ENCODE results near the gene HIBADH. TPM values are rescaled to one million over a fixed set of nuclear protein-coding genes. Genes with fewer than 3 reads are reported as not detected.

The HIBADH gene
- 84.3 and 90.0 TPM in 2 replicates for total RNA-seq

DNA sequence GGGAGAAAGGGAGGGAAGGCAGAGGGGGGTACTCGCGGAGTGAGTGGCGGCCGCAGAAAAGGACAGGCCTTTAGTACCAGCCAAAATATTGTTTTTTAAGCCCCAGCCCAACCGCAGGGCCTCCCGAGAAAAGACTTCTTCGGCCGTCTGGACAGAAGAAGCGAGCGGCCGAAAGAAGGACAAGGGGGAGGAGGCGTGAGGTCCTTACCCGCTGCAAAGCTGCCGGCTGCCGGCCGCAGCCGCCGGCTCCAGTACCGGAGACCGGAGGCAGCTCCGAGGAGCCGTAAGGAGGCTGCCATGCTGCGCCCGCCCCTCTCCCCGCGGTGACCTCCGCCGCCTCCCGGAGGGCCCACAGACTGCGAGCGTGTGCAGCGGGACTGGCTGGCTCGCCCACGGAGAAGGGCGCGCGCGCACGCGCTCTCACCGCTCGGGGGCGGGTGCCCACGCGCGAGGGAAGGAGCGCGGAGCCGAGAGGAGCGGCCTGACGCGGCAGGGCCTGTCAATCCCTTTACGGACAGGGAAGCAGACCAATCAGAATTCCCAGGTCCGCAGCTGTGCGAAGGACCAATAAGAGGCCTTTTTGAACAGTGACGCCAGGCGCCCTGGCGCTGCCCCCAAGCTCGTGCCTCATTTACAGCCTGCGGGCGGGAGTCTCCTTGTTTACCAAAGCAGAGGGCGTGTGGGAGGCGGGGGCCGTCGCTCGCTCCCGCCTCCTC, at the start of gene HIBADH:
Gene HIBADH (minus strand): TSS at position 394 of the 716 bp plus-strand sequence. CDS start 95 bp downstream, at position 299.

Other genes starting within 250 kb of the HIBADH start
- 100.0 and 123 TPM in 2 replicates for gene TAX1BP1, start 77.3 kb upstream of the HIBADH start, total RNA-seq